Vagina (tissue), 2 donors: ENCODE measurements around the gene FRMPD1.

Experiments used
- POLR2A ChIP-seq, 2 donors: fragments of 450-650 bp; IDR thresholded peaks; one replicate each; pipeline ENCODE4 v1.6.1; 2017; ENCODE audit warnings: antibody characterized with exemption in 2 of 2, mild to moderate bottlenecking in 2 of 2, moderate library complexity in 2 of 2
- TF ChIP-seq, protein P1 (sequence below), 3 experiments: fragments of 450-650 bp in 2 of 3; fragments of 200-600 bp in 1 of 3; sonication (generic) in 1 of 3; IDR thresholded peaks; one replicate each; pipeline ENCODE4 v1.5.1; 2017 to 2019; ENCODE audit warnings: antibody characterized with exemption in 3 of 3, mild to moderate bottlenecking in 2 of 3, moderate library complexity in 2 of 3

DNA sequence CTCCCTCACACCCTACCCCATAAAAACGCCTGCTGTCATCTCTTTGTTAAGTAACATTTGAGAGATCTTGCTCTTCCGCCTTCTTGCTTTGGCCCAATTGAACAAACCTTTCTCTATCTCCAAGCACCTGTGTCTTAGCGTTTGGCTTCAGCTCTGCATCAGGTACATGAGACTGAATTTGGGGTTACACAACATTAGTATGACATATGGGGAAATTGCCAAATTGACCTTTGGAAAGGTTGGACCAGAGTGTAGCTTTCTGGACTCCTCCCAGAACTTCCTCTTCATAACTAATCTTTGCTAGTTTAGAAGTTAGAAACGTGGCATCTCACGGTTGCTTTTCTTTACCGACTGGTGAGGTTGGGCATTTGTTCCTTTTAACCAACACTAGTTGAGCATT lies 137.6 kb downstream of the FRMPD1 start:
- no peak for TF ChIP-seq POLR2A (IDR thresholded peaks at IDR 0.05)
- TF ChIP-seq, protein P1, sequence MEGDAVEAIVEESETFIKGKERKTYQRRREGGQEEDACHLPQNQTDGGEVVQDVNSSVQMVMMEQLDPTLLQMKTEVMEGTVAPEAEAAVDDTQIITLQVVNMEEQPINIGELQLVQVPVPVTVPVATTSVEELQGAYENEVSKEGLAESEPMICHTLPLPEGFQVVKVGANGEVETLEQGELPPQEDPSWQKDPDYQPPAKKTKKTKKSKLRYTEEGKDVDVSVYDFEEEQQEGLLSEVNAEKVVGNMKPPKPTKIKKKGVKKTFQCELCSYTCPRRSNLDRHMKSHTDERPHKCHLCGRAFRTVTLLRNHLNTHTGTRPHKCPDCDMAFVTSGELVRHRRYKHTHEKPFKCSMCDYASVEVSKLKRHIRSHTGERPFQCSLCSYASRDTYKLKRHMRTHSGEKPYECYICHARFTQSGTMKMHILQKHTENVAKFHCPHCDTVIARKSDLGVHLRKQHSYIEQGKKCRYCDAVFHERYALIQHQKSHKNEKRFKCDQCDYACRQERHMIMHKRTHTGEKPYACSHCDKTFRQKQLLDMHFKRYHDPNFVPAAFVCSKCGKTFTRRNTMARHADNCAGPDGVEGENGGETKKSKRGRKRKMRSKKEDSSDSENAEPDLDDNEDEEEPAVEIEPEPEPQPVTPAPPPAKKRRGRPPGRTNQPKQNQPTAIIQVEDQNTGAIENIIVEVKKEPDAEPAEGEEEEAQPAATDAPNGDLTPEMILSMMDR (IDR thresholded peaks at IDR 0.05), result no peak
